ENCODE measurements around the gene NEU4. TPM values are rescaled to one million over a fixed set of nuclear protein-coding genes. Genes with fewer than 3 reads are reported as not detected.

The NEU4 gene
- total and polyA plus RNA-seq, 3 donors from 2014 or later: 0.88 to 2.0 (median 1.6) TPM

- H3K27me3 ChIP-seq: no peaks in the 10 kb centered on the region
- WGBS, 2 donors: 72 to 81% methylated on average over 2 of the region's 2 CpGs
- intact Hi-C loops (cut with DNase I; ENCODE audit: low total_unique reads): no loop called here
- no peak overlapping the region for H3K4me3 ChIP-seq
- TF ChIP-seq POLR2A (IDR thresholded peaks at IDR 0.05) (no peak), CTCF (IDR thresholded peaks at IDR 0.05) (no peak)
- no peaks in the 10 kb centered on the region for H3K9me3 ChIP-seq
- H3K27ac ChIP-seq: no peak overlapping the region
- no peaks in the 10 kb centered on the region for H3K36me3 ChIP-seq (ENCODE audit: low read depth, missing control alignments)
- peaks cover 19% of the 10 kb centered on the region for H3K4me1 ChIP-seq
- no peak for DNase-seq
Measured at GRCh38 chr2:241864168-241864849, 55.3 kb downstream of the NEU4 start.

DNA sequence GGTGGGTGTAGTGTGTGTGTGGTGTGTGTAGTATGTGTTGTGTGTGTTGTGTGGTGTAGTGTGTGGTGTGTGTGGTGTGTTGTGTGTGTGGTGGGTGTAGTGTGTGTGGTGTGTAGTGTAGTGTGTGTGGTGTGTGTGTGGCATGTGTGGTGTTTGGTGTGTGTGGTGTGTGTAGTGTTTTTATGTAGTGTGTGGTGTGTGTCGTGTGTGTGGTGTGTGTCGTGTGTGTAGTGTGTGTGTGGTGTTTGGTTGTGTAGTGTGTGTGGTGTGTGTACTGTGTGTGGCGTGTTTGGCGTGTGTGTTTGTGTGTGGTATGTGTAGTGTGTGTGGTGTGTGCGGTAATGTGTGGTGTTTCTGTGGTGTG is 55.8 kb downstream of the NEU4 start:
- TF ChIP-seq CTCF (IDR thresholded peaks at IDR 0.05): no peak
- TF ChIP-seq POLR2A (IDR thresholded peaks at IDR 0.05): no peak
- Histone ChIP-seq H3K27me3 (no peaks in the 10 kb centered on the region), H3K9me3 (no peaks in the 10 kb centered on the region), H3K4me1 (peaks cover 14% of the 10 kb centered on the region), H3K36me3 (ENCODE audit: low read depth, missing control alignments) (no peaks in the 10 kb centered on the region), H3K27ac (no peak overlapping the region), H3K4me3 (no peak overlapping the region)
- DNase-seq: no peak
- intact Hi-C loops (cut with DNase I; ENCODE audit: low total_unique reads): no loop called here
- 79 to 81% methylated on average over 5 of the region's 5 CpGs for WGBS, 2 donors

DNA sequence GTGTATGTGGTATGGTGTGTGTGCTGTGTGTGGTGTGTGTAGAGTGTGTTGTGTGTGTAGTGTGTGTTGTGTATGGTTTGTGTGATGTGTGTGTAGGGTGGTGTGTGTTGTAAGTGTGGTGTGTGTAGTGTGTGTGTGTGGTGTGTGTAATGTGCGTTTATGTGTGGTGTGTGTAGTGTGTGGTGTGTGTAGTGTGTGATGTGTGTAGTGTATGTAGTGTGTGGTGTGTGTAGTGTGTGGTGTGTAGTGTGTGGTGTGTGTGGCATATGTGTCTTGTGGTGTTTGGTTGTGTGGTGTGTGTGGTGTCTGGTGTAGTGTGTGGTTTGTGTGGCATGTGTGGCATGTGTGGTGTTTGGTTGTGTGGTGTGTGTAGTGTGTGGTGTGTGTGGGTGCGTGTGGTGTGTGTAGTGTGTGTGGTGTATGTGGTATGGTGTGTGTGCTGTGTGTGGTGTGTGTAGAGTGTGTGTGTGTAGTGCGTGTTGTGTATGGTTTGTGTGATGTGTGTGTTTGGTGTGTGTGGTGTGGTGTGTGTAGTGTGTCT is 56.5 kb downstream of the NEU4 start:
- Histone ChIP-seq H3K27ac (no peak overlapping the region), H3K27me3 (no peaks in the 10 kb centered on the region), H3K4me3 (no peak overlapping the region), H3K4me1 (peaks cover 7% of the 10 kb centered on the region), H3K9me3 (no peaks in the 10 kb centered on the region), H3K36me3 (ENCODE audit: low read depth, missing control alignments) (no peaks in the 10 kb centered on the region)
- no peak for DNase-seq
- TF ChIP-seq POLR2A (IDR thresholded peaks at IDR 0.05): no peak
- no peak for TF ChIP-seq CTCF (IDR thresholded peaks at IDR 0.05)
- intact Hi-C loops (cut with DNase I; ENCODE audit: low total_unique reads): no loop called here
- WGBS, 2 donors: 66 to 71% methylated on average over 3 of the region's 3 CpGs

- TF ChIP-seq CTCF (IDR thresholded peaks at IDR 0.05) (no peak), POLR2A (IDR thresholded peaks at IDR 0.05) (no peak)
- Histone ChIP-seq H3K27ac (no peak overlapping the region), H3K27me3 (no peaks in the 10 kb centered on the region), H3K4me1 (peaks cover 6% of the 10 kb centered on the region), H3K36me3 (ENCODE audit: low read depth, missing control alignments) (no peaks in the 10 kb centered on the region), H3K9me3 (no peaks in the 10 kb centered on the region), H3K4me3 (no peak overlapping the region)
- WGBS, 2 donors: 18 to 19% methylated on average over 11 to 29 of the region's 31 CpGs
- DNase-seq: no peak
- intact Hi-C loops (cut with DNase I; ENCODE audit: low total_unique reads): no loop called here
Measured at GRCh38 chr2:241865957-241866789, 57.2 kb downstream of the NEU4 start.

Other genes starting within 250 kb of the NEU4 start
- 10 to 100 TPM; 61.3 to 73.5 TPM for gene THAP4, start 172.0 kb upstream of the NEU4 start, total RNA-seq
- gene THAP4, start 172.0 kb upstream of the NEU4 start, polyA plus RNA-seq (ENCODE audit: insufficient read depth, low read depth, low replicate concordance): 73.5 TPM
- gene ATG4B, start 171.5 kb upstream of the NEU4 start, total RNA-seq: 100 to 1,000 TPM; 149 to 159 TPM
- gene ATG4B, start 171.5 kb upstream of the NEU4 start, polyA plus RNA-seq (ENCODE audit: insufficient read depth, low read depth, low replicate concordance): 123 TPM
- gene DTYMK, start 122.4 kb upstream of the NEU4 start, total RNA-seq: 10 to 100 TPM; 27.4 to 30.0 TPM
- gene DTYMK, start 122.4 kb upstream of the NEU4 start, polyA plus RNA-seq (ENCODE audit: insufficient read depth, low read depth, low replicate concordance): 16.4 TPM
- gene ING5, start 107.2 kb upstream of the NEU4 start, total RNA-seq: 10 to 100 TPM; 44.5 to 56.9 TPM
- gene ING5, start 107.2 kb upstream of the NEU4 start, polyA plus RNA-seq (ENCODE audit: insufficient read depth, low read depth, low replicate concordance): 21.5 TPM
- 10 to 100 TPM; 36.1 to 37.7 TPM for gene D2HGDH, start 74.6 kb upstream of the NEU4 start, total RNA-seq
- gene D2HGDH, start 74.6 kb upstream of the NEU4 start, polyA plus RNA-seq (ENCODE audit: insufficient read depth, low read depth, low replicate concordance): 15.6 TPM
- gene GAL3ST2, start 32.4 kb upstream of the NEU4 start, total RNA-seq: 1 to 10 TPM; 2.8 to 4.3 TPM
- 0.54 TPM for gene GAL3ST2, start 32.4 kb upstream of the NEU4 start, polyA plus RNA-seq (ENCODE audit: insufficient read depth, low read depth, low replicate concordance)
- under 1 TPM; 0.37 to 0.39 TPM for gene PDCD1, start 49.7 kb downstream of the NEU4 start, total RNA-seq
- 0.47 TPM for gene PDCD1, start 49.7 kb downstream of the NEU4 start, polyA plus RNA-seq (ENCODE audit: insufficient read depth, low read depth, low replicate concordance)
- under 1 TPM; 0.47 to 0.93 TPM for gene RTP5, start 60.5 kb downstream of the NEU4 start, total RNA-seq
- gene RTP5, start 60.5 kb downstream of the NEU4 start, polyA plus RNA-seq (ENCODE audit: insufficient read depth, low read depth, low replicate concordance): 0.13 TPM

Measured in testis (tissue), 3 donors.